Neural crest cell (in vitro differentiated cells): ENCODE results near the gene PSMD12. TPM values are rescaled to one million over a fixed set of nuclear protein-coding genes. Genes with fewer than 3 reads are reported as not detected.
"Not testable (repeated sequence)": the region's sequence is repeated elsewhere in the genome, so short reads cannot be mapped to it uniquely, and the experiment has no call there.

ENCODE experiments used
- DNase-seq: peaks from one replicate; pipeline ENCODE4 v3.0.0; 2021; ENCODE audit warnings: low read depth, mixed read lengths, low spot score
- H3K27ac Mint-ChIP-seq: one replicate; pipeline ENCODE4 v1.8.0; 2021; ENCODE audit warnings: mild to moderate bottlenecking, mixed read lengths; ENCODE audit not compliant: unreplicated experiment
- H3K27me3 Mint-ChIP-seq: 2 replicates; pipeline ENCODE4 v1.8.0; 2021; ENCODE audit warnings: low read depth, mild to moderate bottlenecking, mixed read lengths
- H3K36me3 Mint-ChIP-seq: 2 replicates; pipeline ENCODE4 v1.8.0; 2021; ENCODE audit warnings: low read depth, mild to moderate bottlenecking, mixed read lengths
- H3K4me1 Mint-ChIP-seq: 2 replicates; pipeline ENCODE4 v1.8.0; 2021; ENCODE audit warnings: mixed read lengths
- H3K4me3 Mint-ChIP-seq: one replicate; pipeline ENCODE4 v1.8.0; 2021; ENCODE audit warnings: mild to moderate bottlenecking, mixed read lengths
- H3K9me3 Mint-ChIP-seq: 2 replicates; pipeline ENCODE4 v1.8.0; 2021; ENCODE audit warnings: mixed read lengths
- CTCF ChIP-seq: fragments of 200-600 bp; sonication (generic); conservative IDR thresholded peaks from 2 replicates; pipeline ENCODE4 v1.5.0; 2021; ENCODE audit warnings: antibody characterized with exemption, mild to moderate bottlenecking
- total RNA-seq: library from RNA; stranded (reverse); gene quantifications from 2 replicates; pipeline ENCODE4 v1.2.1, GENCODE V29; 2021

Gene PSMD12
- total RNA-seq, 1 donor from 2014 or later = 54.7 TPM

- Mint-ChIP-seq H3K4me1 (peaks cover 4% of the 10 kb centered on the region), H3K9me3 (peaks cover 3% of the 10 kb centered on the region), H3K27me3 (no peaks in the 10 kb centered on the region), H3K36me3 (peaks cover 5% of the 10 kb centered on the region), H3K4me3 (no peak overlapping the region), H3K27ac (no peak overlapping the region)
- TF ChIP-seq CTCF = no peak
- DNase-seq = no peak
Measured at GRCh38 chr17:67412941-67413340, 46.6 kb upstream of the PSMD12 start.

GRCh38 chr17:67412032-67412431, 45.7 kb upstream of the PSMD12 start:
- no peaks in the 10 kb centered on the region for H3K27me3 Mint-ChIP-seq

GRCh38 chr17:67411397-67411796, 45.0 kb upstream of the PSMD12 start:
- no peak for TF ChIP-seq CTCF
- H3K36me3 Mint-ChIP-seq = peaks cover 5% of the 10 kb centered on the region
- peaks cover 4% of the 10 kb centered on the region for H3K4me1 Mint-ChIP-seq
- no peak overlapping the region for H3K4me3 Mint-ChIP-seq
- peaks cover 3% of the 10 kb centered on the region for H3K9me3 Mint-ChIP-seq
- no peaks in the 10 kb centered on the region for H3K27me3 Mint-ChIP-seq
- DNase-seq = no peak
- no peak overlapping the region for H3K27ac Mint-ChIP-seq

More at GRCh38 chr17:67412032-67412431, 45.7 kb upstream of the PSMD12 start:
- H3K4me1 Mint-ChIP-seq = peaks cover 4% of the 10 kb centered on the region
- peaks cover 3% of the 10 kb centered on the region for H3K9me3 Mint-ChIP-seq
- no peak for TF ChIP-seq CTCF
- no peak overlapping the region for H3K27ac Mint-ChIP-seq
- DNase-seq = no peak
- peaks cover 5% of the 10 kb centered on the region for H3K36me3 Mint-ChIP-seq
- no peak overlapping the region for H3K4me3 Mint-ChIP-seq

- not testable (repeated sequence) for H3K36me3 Mint-ChIP-seq, H3K4me3 Mint-ChIP-seq, H3K9me3 Mint-ChIP-seq, H3K27ac Mint-ChIP-seq, DNase-seq, H3K27me3 Mint-ChIP-seq, H3K4me1 Mint-ChIP-seq
Measured at GRCh38 chr17:67408455-67408830, 42.1 kb upstream of the PSMD12 start.

GRCh38 chr17:67403483-67403882, 37.1 kb upstream of the PSMD12 start:
- H3K27ac Mint-ChIP-seq = no peak overlapping the region
- TF ChIP-seq CTCF = no peak
- H3K36me3 Mint-ChIP-seq = peaks cover 8% of the 10 kb centered on the region
- no peak for DNase-seq
- no peaks in the 10 kb centered on the region for H3K27me3 Mint-ChIP-seq
- H3K4me3 Mint-ChIP-seq = no peak overlapping the region
- H3K4me1 Mint-ChIP-seq = peaks cover 4% of the 10 kb centered on the region
- no peaks in the 10 kb centered on the region for H3K9me3 Mint-ChIP-seq

- peaks cover 4% of the 10 kb centered on the region for H3K4me1 Mint-ChIP-seq
- no peak for TF ChIP-seq CTCF
- H3K4me3 Mint-ChIP-seq = no peak overlapping the region
- no peaks in the 10 kb centered on the region for H3K9me3 Mint-ChIP-seq
- no peaks in the 10 kb centered on the region for H3K27me3 Mint-ChIP-seq
- no peak overlapping the region for H3K27ac Mint-ChIP-seq
- H3K36me3 Mint-ChIP-seq = peaks cover 12% of the 10 kb centered on the region
- no peak for DNase-seq
Measured at GRCh38 chr17:67403065-67403464, 36.7 kb upstream of the PSMD12 start.
